ENCODE results near the gene MACROD1. TPM values are rescaled to one million over a fixed set of nuclear protein-coding genes. Genes with fewer than 3 reads are reported as not detected.
"Not testable (repeated sequence)": the region's sequence is repeated elsewhere in the genome, so short reads cannot be mapped to it uniquely, and the experiment has no call there.

Gene MACROD1
- total RNA-seq, 2 donors from 2014 or later: 50.7 to 59.0 TPM

DNA sequence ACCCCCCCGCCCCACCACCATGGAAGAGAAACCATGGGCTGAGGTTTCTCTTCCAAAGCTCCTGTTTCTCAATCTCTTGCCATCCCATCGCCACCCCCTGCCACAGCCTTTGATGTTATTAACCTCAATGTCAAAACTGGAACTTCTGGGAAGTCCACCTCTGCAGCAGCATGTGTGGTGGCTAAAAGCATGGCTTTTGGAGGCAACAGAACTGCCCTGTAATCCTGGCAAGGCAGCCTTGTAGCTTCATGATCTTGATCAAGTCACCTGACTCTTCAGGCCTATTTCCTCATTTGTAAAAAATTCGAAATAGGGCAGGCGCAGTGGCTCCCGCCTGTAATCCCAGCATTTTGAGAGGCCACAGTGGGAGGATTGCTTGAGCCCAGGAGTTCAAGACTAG is 195.0 kb downstream of the MACROD1 start:
- no peaks in the 10 kb centered on the region for H3K9me3 ChIP-seq
- H3K4me3 ChIP-seq: no peak overlapping the region
- peaks cover 0 to 15% of the 10 kb centered on the region in 2 donors for H3K4me1 ChIP-seq
- no peaks in the 10 kb centered on the region for H3K36me3 ChIP-seq
- H3K27me3 ChIP-seq: no peaks in the 10 kb centered on the region
- no peak for DNase-seq (ENCODE audit: low spot score)
- H3K27ac ChIP-seq: no peak overlapping the region
- TF ChIP-seq, protein P1, sequence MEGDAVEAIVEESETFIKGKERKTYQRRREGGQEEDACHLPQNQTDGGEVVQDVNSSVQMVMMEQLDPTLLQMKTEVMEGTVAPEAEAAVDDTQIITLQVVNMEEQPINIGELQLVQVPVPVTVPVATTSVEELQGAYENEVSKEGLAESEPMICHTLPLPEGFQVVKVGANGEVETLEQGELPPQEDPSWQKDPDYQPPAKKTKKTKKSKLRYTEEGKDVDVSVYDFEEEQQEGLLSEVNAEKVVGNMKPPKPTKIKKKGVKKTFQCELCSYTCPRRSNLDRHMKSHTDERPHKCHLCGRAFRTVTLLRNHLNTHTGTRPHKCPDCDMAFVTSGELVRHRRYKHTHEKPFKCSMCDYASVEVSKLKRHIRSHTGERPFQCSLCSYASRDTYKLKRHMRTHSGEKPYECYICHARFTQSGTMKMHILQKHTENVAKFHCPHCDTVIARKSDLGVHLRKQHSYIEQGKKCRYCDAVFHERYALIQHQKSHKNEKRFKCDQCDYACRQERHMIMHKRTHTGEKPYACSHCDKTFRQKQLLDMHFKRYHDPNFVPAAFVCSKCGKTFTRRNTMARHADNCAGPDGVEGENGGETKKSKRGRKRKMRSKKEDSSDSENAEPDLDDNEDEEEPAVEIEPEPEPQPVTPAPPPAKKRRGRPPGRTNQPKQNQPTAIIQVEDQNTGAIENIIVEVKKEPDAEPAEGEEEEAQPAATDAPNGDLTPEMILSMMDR (IDR thresholded peaks at IDR 0.05): no peak

DNA sequence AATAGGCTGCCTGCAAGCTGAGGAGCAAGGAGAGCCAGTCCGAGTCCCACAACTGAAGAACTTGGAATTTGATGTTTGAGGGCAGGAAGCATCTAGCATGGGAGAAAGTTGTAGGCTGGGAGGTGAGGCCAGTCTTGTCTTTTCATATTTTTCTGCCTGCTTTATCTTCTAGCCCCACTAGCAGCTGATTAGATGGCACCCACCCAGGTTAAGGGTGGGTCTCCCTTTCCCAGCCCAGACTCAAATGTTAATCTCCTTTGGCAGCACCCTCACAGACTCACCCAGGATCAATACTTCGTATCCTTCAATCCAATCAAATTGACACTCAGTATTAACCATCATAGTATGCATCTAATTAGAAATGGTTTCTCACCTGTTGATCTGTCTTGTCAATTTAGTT is 196.5 kb downstream of the MACROD1 start:
- Histone ChIP-seq H3K36me3 (no peaks in the 10 kb centered on the region), H3K4me1 (peaks cover 0 to 5% of the 10 kb centered on the region in 2 donors), H3K27me3 (no peaks in the 10 kb centered on the region), H3K4me3 (no peak overlapping the region), H3K27ac (no peak overlapping the region), H3K9me3 (no peaks in the 10 kb centered on the region)
- TF ChIP-seq, protein P1 (IDR thresholded peaks at IDR 0.05): no peak
- no peak for DNase-seq (ENCODE audit: low spot score)

DNA sequence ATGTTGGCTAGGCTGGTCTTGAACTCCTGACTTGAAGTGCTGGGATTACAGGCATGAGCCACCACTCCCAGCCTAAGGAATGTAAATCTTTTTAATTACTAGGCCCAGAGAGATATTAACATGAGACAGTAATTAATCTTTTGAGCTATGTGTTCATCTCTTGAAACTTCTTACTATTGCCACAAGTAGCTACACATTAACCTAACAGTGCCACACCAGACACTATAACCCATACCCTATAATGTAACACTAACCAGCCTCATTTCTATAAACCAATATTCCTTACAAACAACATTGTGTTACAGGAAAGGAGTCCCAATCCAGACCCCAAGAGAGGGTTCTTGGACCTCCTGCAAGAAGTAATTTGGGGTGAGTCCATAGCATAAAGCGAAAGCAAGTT is 199.5 kb downstream of the MACROD1 start:
- no peaks in the 10 kb centered on the region for H3K27me3 ChIP-seq
- H3K4me3 ChIP-seq: no peak overlapping the region
- no peak overlapping the region for H3K27ac ChIP-seq
- no peak for DNase-seq (ENCODE audit: low spot score)
- H3K4me1 ChIP-seq: no peaks in the 10 kb centered on the region
- H3K36me3 ChIP-seq: no peaks in the 10 kb centered on the region
- TF ChIP-seq, protein P1 (IDR thresholded peaks at IDR 0.05): no peak
- H3K9me3 ChIP-seq: no peaks in the 10 kb centered on the region

GRCh38 chr11:63963895-63964294 is 202.0 kb downstream of the MACROD1 start:
- H3K36me3 ChIP-seq; H3K27ac ChIP-seq; DNase-seq (ENCODE audit: low spot score); H3K27me3 ChIP-seq; H3K4me3 ChIP-seq; H3K9me3 ChIP-seq; H3K4me1 ChIP-seq: not testable (repeated sequence)

DNA sequence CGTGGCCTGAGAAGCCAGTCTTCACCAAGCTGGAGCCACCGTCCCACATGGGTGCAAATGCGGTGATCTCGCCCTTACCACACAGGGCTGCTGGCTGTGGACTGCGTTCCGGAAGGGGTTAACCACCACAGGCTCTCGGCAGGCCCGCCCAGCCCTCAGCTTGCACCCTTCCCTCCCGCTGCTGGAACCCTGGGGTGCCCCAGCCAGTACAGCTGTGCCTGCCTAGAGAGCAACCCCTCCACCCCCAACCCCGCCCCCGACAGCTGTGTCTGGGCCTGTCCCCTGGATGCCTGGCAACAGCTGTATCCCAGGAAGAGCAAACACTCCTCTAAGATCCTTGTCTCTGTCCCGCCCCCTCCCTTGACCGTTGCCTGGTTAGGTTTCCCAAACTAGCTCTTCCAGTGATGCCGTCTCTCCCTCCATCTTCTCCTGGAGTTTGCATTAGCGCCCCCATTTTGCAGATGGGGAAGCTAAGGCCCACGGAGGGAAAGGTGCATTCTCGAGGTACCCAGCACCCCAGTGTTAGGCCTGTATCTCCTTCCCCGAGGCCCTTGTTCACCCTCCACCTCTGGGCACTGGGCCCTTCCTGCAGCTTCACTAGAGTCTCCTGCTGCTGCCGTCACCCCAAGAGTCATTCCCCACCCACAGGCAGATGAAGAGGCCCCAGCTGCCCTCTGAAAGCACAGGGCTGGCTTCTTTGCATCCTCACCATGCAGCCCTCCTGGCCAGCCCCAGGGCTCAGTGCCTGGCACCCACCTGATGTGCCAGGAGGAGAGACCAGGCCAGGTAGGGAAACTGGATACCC is 204.1 kb downstream of the MACROD1 start:
- no peak overlapping the region for H3K27ac ChIP-seq
- no peak overlapping the region for H3K4me3 ChIP-seq
- TF ChIP-seq, protein P1 (IDR thresholded peaks at IDR 0.05): no peak
- no peaks in the 10 kb centered on the region for H3K9me3 ChIP-seq
- no peak for DNase-seq (ENCODE audit: low spot score)
- no peaks in the 10 kb centered on the region for H3K4me1 ChIP-seq
- no peaks in the 10 kb centered on the region for H3K36me3 ChIP-seq
- H3K27me3 ChIP-seq: no peaks in the 10 kb centered on the region

- Histone ChIP-seq H3K27ac (no peak overlapping the region), H3K9me3 (no peaks in the 10 kb centered on the region), H3K27me3 (no peaks in the 10 kb centered on the region), H3K36me3 (peaks cover 35% of the 10 kb centered on the region), H3K4me1 (no peaks in the 10 kb centered on the region), H3K4me3 (no peak overlapping the region)
- DNase-seq (ENCODE audit: low spot score): no peak
- TF ChIP-seq, protein P1 (IDR thresholded peaks at IDR 0.05): no peak
These were observed 207.9 kb downstream of the MACROD1 start for GRCh38 chr11:63958008-63958407.
